Neural progenitor cell (in vitro differentiated cells): ENCODE measurements around the gene NME9. TPM values are rescaled to one million over a fixed set of nuclear protein-coding genes. Genes with fewer than 3 reads are reported as not detected.
A peak's percentile ranks its signal among the peaks of the same experiment; 100 is the strongest.

Experiments
- DNase-seq: peaks from one replicate; pipeline ENCODE4 v3.0.0-alpha.2; 2016; ENCODE audit warnings: low spot score
- H2AFZ ChIP-seq: fragments of 200-600 bp; sonication (generic); replicated peaks from 2 replicates; pipeline ENCODE4 v1.6.1; 2016; ENCODE audit warnings: antibody characterized with exemption
- H3F3A ChIP-seq: fragments of 200-600 bp; sonication (generic); 2 replicates; pipeline ENCODE4 v1.6.1; 2016; ENCODE audit warnings: antibody characterized with exemption, low read depth
- H3K27ac ChIP-seq: fragments of 200-600 bp; sonication (generic); 2 replicates; pipeline ENCODE4 v1.5.1; 2016; ENCODE audit warnings: mild to moderate bottlenecking
- H3K27me3 ChIP-seq: fragments of 200-600 bp; sonication (generic); 2 replicates; pipeline ENCODE4 v1.6.1; 2016; ENCODE audit warnings: mild to moderate bottlenecking, moderate library complexity
- H3K36me3 ChIP-seq: fragments of 200-600 bp; sonication (generic); 2 replicates; pipeline ENCODE4 v1.5.1; 2016
- H3K4me1 ChIP-seq: fragments of 200-600 bp; sonication (generic); 2 replicates; pipeline ENCODE4 v1.6.1; 2016; ENCODE audit warnings: mixed run types
- H3K4me2 ChIP-seq: fragments of 200-600 bp; sonication (generic); 2 replicates; pipeline ENCODE4 v1.6.1; 2016
- H3K4me3 ChIP-seq: fragments of 200-600 bp; sonication (generic); 2 replicates; pipeline ENCODE4 v1.5.1; 2016
- H3K79me2 ChIP-seq: fragments of 200-600 bp; sonication (generic); 2 replicates; pipeline ENCODE4 v1.6.1; 2016; ENCODE audit warnings: low read depth
- H3K9ac ChIP-seq: fragments of 200-600 bp; sonication (generic); 2 replicates; pipeline ENCODE4 v1.6.1; 2016
- H3K9me3 ChIP-seq: fragments of 200-600 bp; sonication (generic); 2 replicates; pipeline ENCODE4 v1.5.1; 2016; ENCODE audit warnings: low read depth
- H4K20me1 ChIP-seq: fragments of 200-600 bp; sonication (generic); 2 replicates; pipeline ENCODE4 v1.6.1; 2016; ENCODE audit warnings: low read depth
- H3K27ac Mint-ChIP-seq: 3 replicates; pipeline ENCODE4 v1.8.0; 2021; ENCODE audit warnings: mixed read lengths
- H3K27me3 Mint-ChIP-seq: 2 replicates; pipeline ENCODE4 v1.8.0; 2022; ENCODE audit warnings: low read depth, mild to moderate bottlenecking, inconsistent platforms, moderate library complexity, mixed read lengths; ENCODE audit not compliant: insufficient read depth
- H3K36me3 Mint-ChIP-seq: 3 replicates; pipeline ENCODE4 v1.8.0; 2021; ENCODE audit warnings: mixed read lengths
- H3K4me1 Mint-ChIP-seq: 3 replicates; pipeline ENCODE4 v1.8.0; 2021; ENCODE audit warnings: mixed read lengths
- H3K4me3 Mint-ChIP-seq: 3 replicates; pipeline ENCODE4 v1.8.0; 2021; ENCODE audit warnings: mild to moderate bottlenecking, moderate library complexity, mixed read lengths
- H3K9me3 Mint-ChIP-seq: 3 replicates; pipeline ENCODE4 v1.8.0; 2020; ENCODE audit warnings: mixed read lengths
- EZH2 ChIP-seq: fragments of 200-600 bp; sonication (generic); IDR thresholded peaks from 2 replicates; pipeline ENCODE4 v1.6.1; 2017; ENCODE audit warnings: antibody characterized with exemption, mild to moderate bottlenecking, moderate library complexity
- EZH2phosphoT487 ChIP-seq: fragments of 200-600 bp; sonication (generic); IDR thresholded peaks from 2 replicates; pipeline ENCODE4 v1.6.1; 2017; ENCODE audit warnings: antibody characterized with exemption
- total RNA-seq: library from RNA; depleted of rRNA; stranded (reverse); fragments of >200 nt; gene quantifications from 2 replicates; pipeline ENCODE4 v1.2.3, GENCODE V29; 2015; ENCODE audit warnings: low replicate concordance
- TF ChIP-seq, protein P1 (sequence below): fragments of 200-600 bp; sonication (generic); IDR thresholded peaks from 2 replicates; pipeline ENCODE4 v1.5.1; 2017; ENCODE audit warnings: antibody characterized with exemption, mild to moderate bottlenecking

Gene NME9
- total RNA-seq, 1 donor from 2014 or later, result 1.1 TPM

DNA sequence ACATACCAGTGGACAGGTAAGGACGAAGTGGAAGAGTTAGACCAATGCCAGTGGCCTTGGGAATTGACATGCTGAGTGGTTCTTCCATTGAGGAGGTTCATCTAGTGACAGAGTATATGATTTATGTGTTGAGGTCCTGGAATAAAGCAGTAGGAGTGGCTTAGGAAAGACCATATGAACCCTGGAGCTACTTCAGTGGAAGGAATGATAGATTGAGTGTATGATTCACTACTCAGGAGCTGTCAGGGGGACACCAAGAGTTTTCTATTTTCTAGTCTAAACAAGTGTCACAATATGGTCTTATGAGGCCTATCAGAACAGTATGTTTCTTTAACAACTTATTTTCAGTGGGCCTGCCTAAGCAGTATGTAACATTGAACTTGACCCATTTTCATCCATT is 63.9 kb downstream of the NME9 start:
- Histone ChIP-seq H4K20me1 (no peaks in the 10 kb centered on the region), H3K4me2 (no peak overlapping the region), H3K4me1 (no peaks in the 10 kb centered on the region), H3K36me3 (peaks cover 9% of the 10 kb centered on the region), H2AFZ (no peak overlapping the region), H3K79me2 (no peaks in the 10 kb centered on the region), H3K9me3 (no peaks in the 10 kb centered on the region), H3K4me3 (no peak overlapping the region), H3F3A (peaks cover 6% of the 10 kb centered on the region), H3K27ac (no peak overlapping the region), H3K9ac (no peak overlapping the region), H3K27me3 (no peaks in the 10 kb centered on the region)
- Mint-ChIP-seq H3K4me3 (no peak overlapping the region), H3K9me3 (no peaks in the 10 kb centered on the region), H3K4me1 (no peaks in the 10 kb centered on the region), H3K36me3 (peaks cover 11% of the 10 kb centered on the region), H3K27me3 (no peaks in the 10 kb centered on the region), H3K27ac (no peak overlapping the region)
- no peak for DNase-seq
- TF ChIP-seq EZH2phosphoT487 (no peak), EZH2 (no peak)
- TF ChIP-seq, protein P1, sequence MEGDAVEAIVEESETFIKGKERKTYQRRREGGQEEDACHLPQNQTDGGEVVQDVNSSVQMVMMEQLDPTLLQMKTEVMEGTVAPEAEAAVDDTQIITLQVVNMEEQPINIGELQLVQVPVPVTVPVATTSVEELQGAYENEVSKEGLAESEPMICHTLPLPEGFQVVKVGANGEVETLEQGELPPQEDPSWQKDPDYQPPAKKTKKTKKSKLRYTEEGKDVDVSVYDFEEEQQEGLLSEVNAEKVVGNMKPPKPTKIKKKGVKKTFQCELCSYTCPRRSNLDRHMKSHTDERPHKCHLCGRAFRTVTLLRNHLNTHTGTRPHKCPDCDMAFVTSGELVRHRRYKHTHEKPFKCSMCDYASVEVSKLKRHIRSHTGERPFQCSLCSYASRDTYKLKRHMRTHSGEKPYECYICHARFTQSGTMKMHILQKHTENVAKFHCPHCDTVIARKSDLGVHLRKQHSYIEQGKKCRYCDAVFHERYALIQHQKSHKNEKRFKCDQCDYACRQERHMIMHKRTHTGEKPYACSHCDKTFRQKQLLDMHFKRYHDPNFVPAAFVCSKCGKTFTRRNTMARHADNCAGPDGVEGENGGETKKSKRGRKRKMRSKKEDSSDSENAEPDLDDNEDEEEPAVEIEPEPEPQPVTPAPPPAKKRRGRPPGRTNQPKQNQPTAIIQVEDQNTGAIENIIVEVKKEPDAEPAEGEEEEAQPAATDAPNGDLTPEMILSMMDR, result no peak

DNA sequence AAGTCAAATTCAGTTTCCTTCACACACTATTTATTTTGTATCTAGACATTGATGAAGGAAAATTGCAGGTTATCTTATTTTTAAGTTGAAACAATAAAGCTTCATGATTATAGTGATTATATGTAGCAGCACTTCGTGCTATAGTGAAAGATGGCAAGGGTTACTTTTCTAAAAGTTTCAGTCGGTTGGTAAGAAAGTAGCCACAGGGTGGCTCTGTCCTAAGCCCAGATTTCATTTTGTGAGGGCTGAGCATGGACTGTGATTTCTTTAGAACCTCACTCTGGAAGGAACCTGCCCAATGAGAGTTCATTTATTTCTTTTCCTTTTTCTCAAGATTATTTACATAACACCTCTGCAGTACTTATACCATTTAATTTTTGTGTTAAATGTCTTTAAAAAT is 66.5 kb downstream of the NME9 start:
- no peaks in the 10 kb centered on the region for H4K20me1 ChIP-seq
- H3K4me3 Mint-ChIP-seq, result no peak overlapping the region
- no peaks in the 10 kb centered on the region for H3K4me1 Mint-ChIP-seq
- DNase-seq, result peak; percentile 11
- H3K9ac ChIP-seq, result no peak overlapping the region
- no peaks in the 10 kb centered on the region for H3F3A ChIP-seq
- H3K27me3 Mint-ChIP-seq, result no peaks in the 10 kb centered on the region
- no peaks in the 10 kb centered on the region for H3K36me3 ChIP-seq
- no peaks in the 10 kb centered on the region for H3K4me1 ChIP-seq
- no peaks in the 10 kb centered on the region for H3K79me2 ChIP-seq
- no peak for TF ChIP-seq EZH2
- TF ChIP-seq, protein P1, result peak; percentile 27
- no peak overlapping the region for H3K27ac Mint-ChIP-seq
- no peak overlapping the region for H2AFZ ChIP-seq
- H3K27me3 ChIP-seq, result no peaks in the 10 kb centered on the region
- no peaks in the 10 kb centered on the region for H3K9me3 ChIP-seq
- no peaks in the 10 kb centered on the region for H3K9me3 Mint-ChIP-seq
- no peak overlapping the region for H3K4me2 ChIP-seq
- no peak overlapping the region for H3K27ac ChIP-seq
- H3K36me3 Mint-ChIP-seq, result peaks cover 9% of the 10 kb centered on the region
- H3K4me3 ChIP-seq, result no peak overlapping the region

DNA sequence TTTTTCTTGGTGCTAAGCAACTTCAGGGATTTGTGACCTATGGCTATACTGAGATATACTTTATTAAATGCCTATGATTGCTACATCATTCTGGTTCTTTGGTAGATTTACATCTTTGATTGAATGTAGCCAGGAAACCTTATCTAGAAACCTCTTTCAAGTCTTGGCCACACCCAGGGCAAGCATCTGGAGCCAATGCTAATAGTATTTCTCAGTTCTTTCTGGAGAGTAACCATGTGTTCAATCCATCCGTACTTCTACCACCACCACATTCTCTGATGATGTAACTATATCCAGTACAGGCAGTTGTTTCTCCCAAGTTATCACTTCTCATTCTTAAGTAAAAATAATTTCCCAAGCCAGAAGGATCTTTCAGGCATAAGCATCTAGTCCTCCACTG is 69.0 kb downstream of the NME9 start:
- no peaks in the 10 kb centered on the region for H3K4me1 ChIP-seq
- Mint-ChIP-seq H3K27me3 (no peaks in the 10 kb centered on the region), H3K27ac (no peak overlapping the region), H3K4me3 (no peak overlapping the region), H3K36me3 (peaks cover 7% of the 10 kb centered on the region), H3K4me1 (no peaks in the 10 kb centered on the region), H3K9me3 (no peaks in the 10 kb centered on the region)
- H3F3A ChIP-seq, result no peaks in the 10 kb centered on the region
- DNase-seq, result no peak
- H3K9ac ChIP-seq, result no peak overlapping the region
- no peak overlapping the region for H2AFZ ChIP-seq
- no peak overlapping the region for H3K4me2 ChIP-seq
- no peaks in the 10 kb centered on the region for H3K36me3 ChIP-seq
- no peaks in the 10 kb centered on the region for H3K79me2 ChIP-seq
- no peak overlapping the region for H3K4me3 ChIP-seq
- no peaks in the 10 kb centered on the region for H4K20me1 ChIP-seq
- H3K9me3 ChIP-seq, result no peaks in the 10 kb centered on the region
- H3K27ac ChIP-seq, result no peak overlapping the region
- no peaks in the 10 kb centered on the region for H3K27me3 ChIP-seq
- TF ChIP-seq, protein P1, result no peak
- no peak for TF ChIP-seq EZH2phosphoT487
- TF ChIP-seq EZH2, result no peak

DNA sequence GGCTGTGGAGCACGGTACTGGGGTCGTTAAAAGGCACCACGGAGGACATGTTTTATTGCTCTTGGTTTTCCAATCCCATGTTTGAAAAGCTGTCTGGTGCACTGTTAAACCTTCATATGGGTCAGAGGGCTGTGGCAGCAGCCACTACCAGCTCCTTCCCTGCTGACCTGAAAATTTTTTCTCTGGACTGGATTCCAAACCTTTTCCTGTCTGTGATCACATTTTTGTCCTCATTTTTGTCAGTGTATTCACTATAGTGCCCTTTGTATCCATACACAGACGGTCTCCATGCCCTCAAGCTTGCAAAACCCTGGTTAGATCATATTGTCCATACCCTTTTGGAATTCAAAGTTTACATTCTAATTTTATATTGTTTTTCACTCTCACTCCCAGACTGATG is 70.5 kb downstream of the NME9 start:
- Mint-ChIP-seq H3K27ac (no peak overlapping the region), H3K9me3 (no peaks in the 10 kb centered on the region), H3K4me1 (peaks cover 3% of the 10 kb centered on the region), H3K4me3 (no peak overlapping the region), H3K36me3 (peaks cover 4% of the 10 kb centered on the region), H3K27me3 (no peaks in the 10 kb centered on the region)
- Histone ChIP-seq H2AFZ (no peak overlapping the region), H3K4me1 (no peaks in the 10 kb centered on the region), H3F3A (no peaks in the 10 kb centered on the region), H3K79me2 (no peaks in the 10 kb centered on the region), H3K4me2 (no peak overlapping the region), H3K27me3 (no peaks in the 10 kb centered on the region), H3K9me3 (no peaks in the 10 kb centered on the region), H3K36me3 (no peaks in the 10 kb centered on the region), H3K9ac (no peak overlapping the region), H4K20me1 (no peaks in the 10 kb centered on the region), H3K4me3 (no peak overlapping the region), H3K27ac (no peak overlapping the region)
- DNase-seq, result no peak
- TF ChIP-seq, protein P1, result no peak
- TF ChIP-seq EZH2, result no peak
- no peak for TF ChIP-seq EZH2phosphoT487
